SU-DHL-6 (cell line): Measurements from ENCODE around the gene ADAM12.

ENCODE experiments used
- EZH2phosphoT487 ChIP-seq: fragments of 200-600 bp; sonication (generic), shearing (Covaris generic); conservative IDR thresholded peaks from 2 replicates; pipeline ENCODE4 v1.6.1; 2018; ENCODE audit warnings: mild to moderate bottlenecking, antibody characterized with exemption, low read length, moderate library complexity, mixed read lengths
- TF ChIP-seq, protein P1 (sequence below): fragments of 200-600 bp; sonication (generic); IDR thresholded peaks from one replicate; pipeline ENCODE4 v1.5.1; 2017; ENCODE audit warnings: antibody characterized with exemption, mild to moderate bottlenecking, low read length, moderate library complexity; ENCODE audit not compliant: insufficient read depth, poor library complexity, severe bottlenecking

DNA sequence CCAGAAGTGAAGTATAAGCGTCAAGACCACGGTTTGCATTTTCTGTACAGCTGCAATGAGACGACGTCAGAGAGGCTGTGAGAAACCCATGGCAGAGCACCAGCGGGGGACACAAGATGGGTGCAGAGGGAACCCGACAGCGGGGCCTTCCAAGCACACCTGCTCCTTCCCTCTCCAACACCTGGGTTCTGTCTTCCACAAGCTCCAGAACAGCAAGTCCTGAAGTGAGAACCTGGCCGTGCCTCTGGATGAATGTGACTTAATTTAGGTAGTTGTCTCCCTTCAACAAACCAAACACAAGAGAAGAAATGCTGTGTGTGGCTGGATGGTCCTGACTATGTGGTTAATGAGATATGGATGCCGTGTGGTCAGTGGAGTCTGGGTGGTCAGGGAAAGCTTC, 76.1 kb downstream of the ADAM12 start:
- TF ChIP-seq, protein P1, sequence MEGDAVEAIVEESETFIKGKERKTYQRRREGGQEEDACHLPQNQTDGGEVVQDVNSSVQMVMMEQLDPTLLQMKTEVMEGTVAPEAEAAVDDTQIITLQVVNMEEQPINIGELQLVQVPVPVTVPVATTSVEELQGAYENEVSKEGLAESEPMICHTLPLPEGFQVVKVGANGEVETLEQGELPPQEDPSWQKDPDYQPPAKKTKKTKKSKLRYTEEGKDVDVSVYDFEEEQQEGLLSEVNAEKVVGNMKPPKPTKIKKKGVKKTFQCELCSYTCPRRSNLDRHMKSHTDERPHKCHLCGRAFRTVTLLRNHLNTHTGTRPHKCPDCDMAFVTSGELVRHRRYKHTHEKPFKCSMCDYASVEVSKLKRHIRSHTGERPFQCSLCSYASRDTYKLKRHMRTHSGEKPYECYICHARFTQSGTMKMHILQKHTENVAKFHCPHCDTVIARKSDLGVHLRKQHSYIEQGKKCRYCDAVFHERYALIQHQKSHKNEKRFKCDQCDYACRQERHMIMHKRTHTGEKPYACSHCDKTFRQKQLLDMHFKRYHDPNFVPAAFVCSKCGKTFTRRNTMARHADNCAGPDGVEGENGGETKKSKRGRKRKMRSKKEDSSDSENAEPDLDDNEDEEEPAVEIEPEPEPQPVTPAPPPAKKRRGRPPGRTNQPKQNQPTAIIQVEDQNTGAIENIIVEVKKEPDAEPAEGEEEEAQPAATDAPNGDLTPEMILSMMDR, result no peak
- no peak for TF ChIP-seq EZH2phosphoT487
